Effector memory CD4-positive, alpha-beta T cell (primary cell): ENCODE data around the gene PPP1CA.

Source experiments
- DNase-seq, 3 donors: peaks; one replicate each; pipeline ENCODE4 v3.0.0-alpha.2; 2020
- H3K27ac ChIP-seq: 2 replicates; pipeline ENCODE4 v1.7.0; 2013; ENCODE audit warnings: mild to moderate bottlenecking, low read length, moderate library complexity; ENCODE audit not compliant: insufficient read depth, poor library complexity, severe bottlenecking
- H3K27me3 ChIP-seq: replicated peaks from 2 replicates; pipeline ENCODE4 v1.7.0; 2013; ENCODE audit warnings: mild to moderate bottlenecking, low read length; ENCODE audit not compliant: insufficient read depth, control insufficient read depth, poor library complexity, severe bottlenecking
- H3K36me3 ChIP-seq: 2 replicates; pipeline ENCODE4 v1.7.0; 2013; ENCODE audit warnings: mild to moderate bottlenecking, low read length, moderate library complexity; ENCODE audit not compliant: control insufficient read depth, insufficient read depth
- H3K4me1 ChIP-seq: 2 replicates; pipeline ENCODE4 v1.7.0; 2013; ENCODE audit warnings: low read length, mild to moderate bottlenecking; ENCODE audit not compliant: control insufficient read depth, insufficient read depth, poor library complexity, severe bottlenecking
- H3K4me3 ChIP-seq: 2 replicates; pipeline ENCODE4 v1.7.0; 2013; ENCODE audit warnings: low read length, low read depth, mild to moderate bottlenecking; ENCODE audit not compliant: insufficient read depth, poor library complexity, severe bottlenecking
- H3K9me3 ChIP-seq: 2 replicates; pipeline ENCODE4 v1.7.0; 2013; ENCODE audit warnings: mild to moderate bottlenecking, low read length, moderate library complexity; ENCODE audit not compliant: control insufficient read depth

The PPP1CA gene

GRCh38 chr11:67416416-67417335, 15.0 kb upstream of the PPP1CA start:
- Histone ChIP-seq H3K9me3 (no peaks in the 10 kb centered on the region), H3K27ac (peak overlapping the region; percentile 78), H3K36me3 (no peaks in the 10 kb centered on the region), H3K27me3 (no peaks in the 10 kb centered on the region), H3K4me1 (peaks cover 84% of the 10 kb centered on the region), H3K4me3 (peak overlapping the region; percentile 31)
- peak; percentile 51 to 77 (median 70) for DNase-seq

- Histone ChIP-seq H3K4me1 (peaks cover 88% of the 10 kb centered on the region), H3K27ac (peak within 1 kb of the TSS; percentile 78)
Measured at GRCh38 chr11:67415501-67416304, 14.0 kb upstream of the PPP1CA start, which contains the start of gene CARNS1. Gene CARNS1 (plus strand): TSS chr11:67415678. CDS start chr11:67416200, 522 bp downstream.

GRCh38 chr11:67413266-67413849, 11.7 kb upstream of the PPP1CA start:
- no peaks in the 10 kb centered on the region for H3K9me3 ChIP-seq
- H3K27me3 ChIP-seq: no peaks in the 10 kb centered on the region
- H3K36me3 ChIP-seq: no peaks in the 10 kb centered on the region
- no peak overlapping the region for H3K4me3 ChIP-seq
- DNase-seq: no peak
- peaks cover 90% of the 10 kb centered on the region for H3K4me1 ChIP-seq
- no peak overlapping the region for H3K27ac ChIP-seq

More at GRCh38 chr11:67415501-67416304, 14.0 kb upstream of the PPP1CA start, which contains the start of gene CARNS1:
- Histone ChIP-seq H3K27me3 (no peaks in the 10 kb centered on the region), H3K36me3 (no peaks in the 10 kb centered on the region), H3K4me3 (peak within 1 kb of the TSS; percentile 26), H3K9me3 (no peaks in the 10 kb centered on the region)
- DNase-seq: no peak

- DNase-seq: no peak
- Histone ChIP-seq H3K4me1 (peaks cover 90% of the 10 kb centered on the region), H3K4me3 (no peak overlapping the region), H3K27ac (no peak overlapping the region), H3K36me3 (no peaks in the 10 kb centered on the region), H3K9me3 (no peaks in the 10 kb centered on the region), H3K27me3 (no peaks in the 10 kb centered on the region)
Measured at GRCh38 chr11:67412495-67413179, 11.0 kb upstream of the PPP1CA start.

- H3K36me3 ChIP-seq: peaks cover 6% of the 10 kb centered on the region
- no peaks in the 10 kb centered on the region for H3K27me3 ChIP-seq
- H3K9me3 ChIP-seq: no peaks in the 10 kb centered on the region
- no peak overlapping the region for H3K27ac ChIP-seq
- peaks cover 90% of the 10 kb centered on the region for H3K4me1 ChIP-seq
- no peak for DNase-seq
- H3K4me3 ChIP-seq: no peak overlapping the region
Measured at GRCh38 chr11:67411785-67412152, 10.1 kb upstream of the PPP1CA start.

GRCh38 chr11:67410984-67411784, 9.5 kb upstream of the PPP1CA start:
- Histone ChIP-seq H3K4me1 (peaks cover 90% of the 10 kb centered on the region), H3K4me3 (no peak overlapping the region), H3K9me3 (no peaks in the 10 kb centered on the region), H3K36me3 (peaks cover 9% of the 10 kb centered on the region), H3K27ac (peak overlapping the region; percentile 85), H3K27me3 (no peaks in the 10 kb centered on the region)
- no peak for DNase-seq

GRCh38 chr11:67410369-67410831, 8.7 kb upstream of the PPP1CA start:
- H3K4me1 ChIP-seq: peaks cover 93% of the 10 kb centered on the region
- peaks cover 17% of the 10 kb centered on the region for H3K36me3 ChIP-seq
- H3K27me3 ChIP-seq: no peaks in the 10 kb centered on the region
- peak overlapping the region; percentile 85 for H3K27ac ChIP-seq
- no peak for DNase-seq
- no peaks in the 10 kb centered on the region for H3K9me3 ChIP-seq
- peak overlapping the region; percentile 53 for H3K4me3 ChIP-seq

GRCh38 chr11:67409781-67410368, 8.2 kb upstream of the PPP1CA start:
- no peaks in the 10 kb centered on the region for H3K9me3 ChIP-seq
- H3K4me1 ChIP-seq: peaks cover 94% of the 10 kb centered on the region
- DNase-seq: no peak
- H3K36me3 ChIP-seq: peaks cover 18% of the 10 kb centered on the region
- peak overlapping the region; percentile 53 for H3K4me3 ChIP-seq
- no peaks in the 10 kb centered on the region for H3K27me3 ChIP-seq
- H3K27ac ChIP-seq: peak overlapping the region; percentile 85
